HG03066 (cell line): Measurements from ENCODE around the gene PHYHD1.

ENCODE experiments used
- ATAC-seq: cut with Tn5 transposase; IDR thresholded peaks from one replicate; pipeline ENCODE4 v1.9.1; 2021; ENCODE audit warnings: low read depth; ENCODE audit not compliant: unreplicated experiment

PHYHD1 gene

DNA sequence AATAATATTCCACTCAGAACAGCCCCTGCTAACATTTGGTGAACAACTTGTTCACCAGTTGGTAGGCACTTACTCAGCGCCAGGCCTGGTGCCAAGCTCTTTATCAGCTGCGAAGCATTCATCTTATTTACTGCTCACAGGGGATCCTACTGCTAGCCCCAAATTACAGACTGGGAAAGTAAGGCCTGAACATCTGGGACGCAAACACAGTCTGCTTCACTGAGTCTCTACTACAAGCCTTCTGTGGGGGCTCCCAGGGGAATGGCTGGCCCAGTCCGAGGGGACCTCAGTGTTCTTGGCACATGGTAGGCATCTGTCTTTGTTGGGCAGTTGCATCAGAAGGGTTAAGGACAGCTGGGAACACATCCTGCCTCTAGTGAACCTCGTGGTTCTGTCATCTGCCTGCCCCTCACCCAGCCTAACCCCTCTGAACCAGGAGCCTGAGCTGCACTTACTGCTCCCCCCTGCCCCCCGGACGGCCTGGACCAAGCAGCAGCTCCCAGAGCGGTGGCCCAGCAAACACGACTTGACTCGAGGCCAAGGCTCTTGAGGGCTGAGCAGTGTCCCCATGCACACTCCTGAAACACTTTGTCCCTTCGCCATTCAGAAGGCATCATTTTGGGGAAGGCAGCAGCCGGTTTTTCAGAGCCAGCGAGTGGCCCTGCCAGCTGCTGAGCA is at the start of gene PHYHD1:
PHYHD1 (plus strand) TSS at position 602 of the 678 bp plus-strand sequence. CDS start 1,342 bp downstream, outside the sequence.
- no peak for ATAC-seq

DNA sequence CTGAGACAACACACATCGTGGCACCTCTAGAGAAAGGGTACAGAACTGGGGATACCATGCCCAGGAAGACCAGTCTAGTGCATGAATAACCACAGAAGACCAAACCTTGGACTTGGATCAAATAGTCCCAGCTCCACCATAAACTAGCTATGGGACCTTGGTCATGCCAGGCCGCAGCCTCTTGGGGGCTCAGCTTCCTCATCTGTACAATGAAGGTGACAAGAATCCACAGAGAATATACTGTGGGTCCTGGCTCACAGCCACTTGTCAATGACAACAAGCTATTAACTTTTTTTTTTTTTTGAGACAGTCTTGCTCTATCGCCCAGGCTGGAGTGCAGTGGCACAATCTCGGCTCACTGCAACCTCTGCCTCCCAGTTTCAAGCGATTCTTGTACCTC is 42.9 kb upstream of the PHYHD1 start:
- no peak for ATAC-seq

DNA sequence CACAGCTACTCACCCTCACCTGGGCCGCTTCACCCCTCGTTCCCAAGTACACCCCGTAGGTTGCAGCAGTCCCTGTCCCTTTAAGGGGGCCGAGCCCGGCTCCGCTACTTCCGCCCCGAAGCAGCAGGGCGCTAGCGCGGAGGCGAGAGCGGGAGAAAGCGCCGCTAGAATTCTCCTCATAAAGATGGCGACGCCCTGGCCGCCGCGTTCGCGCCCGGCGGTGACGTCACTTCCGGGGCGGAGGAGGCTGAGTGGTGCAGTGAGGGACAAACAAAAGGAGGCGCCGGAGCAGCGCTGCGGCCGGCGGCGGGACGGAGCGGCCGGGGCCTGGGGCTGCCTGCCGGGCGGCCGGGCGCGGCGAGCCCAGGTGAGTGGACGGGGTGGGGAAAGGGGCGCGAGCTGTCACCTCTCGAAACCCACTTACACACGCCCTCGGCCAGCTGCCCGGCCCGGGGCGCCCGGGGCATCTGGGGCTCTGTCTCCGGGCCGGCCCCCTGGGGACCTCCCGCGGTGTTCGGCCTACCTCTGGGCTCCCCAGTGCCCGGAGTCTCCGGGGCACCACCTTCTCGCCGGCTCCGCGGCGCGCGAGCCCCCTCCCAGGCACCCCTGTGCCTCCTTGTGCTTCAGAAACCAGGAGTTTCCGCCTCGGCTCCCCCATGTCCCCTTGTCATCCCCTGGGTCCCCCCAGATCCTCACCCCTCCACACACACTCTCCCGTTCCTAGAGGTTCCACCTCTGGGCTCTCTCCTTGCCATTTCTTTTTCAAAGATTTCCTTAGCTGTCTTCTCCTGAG is 38.7 kb upstream of the PHYHD1 start, which contains the start of the genes KYAT1 and LRRC8A:
KYAT1 (minus strand) TSS at position 67 of the 793 bp plus-strand sequence. CDS start 36,545 bp downstream, outside the sequence.
LRRC8A (plus strand) TSS at position 250 of the 793 bp plus-strand sequence. CDS start 25,032 bp downstream, outside the sequence.
- peak; percentile 90 for ATAC-seq

DNA sequence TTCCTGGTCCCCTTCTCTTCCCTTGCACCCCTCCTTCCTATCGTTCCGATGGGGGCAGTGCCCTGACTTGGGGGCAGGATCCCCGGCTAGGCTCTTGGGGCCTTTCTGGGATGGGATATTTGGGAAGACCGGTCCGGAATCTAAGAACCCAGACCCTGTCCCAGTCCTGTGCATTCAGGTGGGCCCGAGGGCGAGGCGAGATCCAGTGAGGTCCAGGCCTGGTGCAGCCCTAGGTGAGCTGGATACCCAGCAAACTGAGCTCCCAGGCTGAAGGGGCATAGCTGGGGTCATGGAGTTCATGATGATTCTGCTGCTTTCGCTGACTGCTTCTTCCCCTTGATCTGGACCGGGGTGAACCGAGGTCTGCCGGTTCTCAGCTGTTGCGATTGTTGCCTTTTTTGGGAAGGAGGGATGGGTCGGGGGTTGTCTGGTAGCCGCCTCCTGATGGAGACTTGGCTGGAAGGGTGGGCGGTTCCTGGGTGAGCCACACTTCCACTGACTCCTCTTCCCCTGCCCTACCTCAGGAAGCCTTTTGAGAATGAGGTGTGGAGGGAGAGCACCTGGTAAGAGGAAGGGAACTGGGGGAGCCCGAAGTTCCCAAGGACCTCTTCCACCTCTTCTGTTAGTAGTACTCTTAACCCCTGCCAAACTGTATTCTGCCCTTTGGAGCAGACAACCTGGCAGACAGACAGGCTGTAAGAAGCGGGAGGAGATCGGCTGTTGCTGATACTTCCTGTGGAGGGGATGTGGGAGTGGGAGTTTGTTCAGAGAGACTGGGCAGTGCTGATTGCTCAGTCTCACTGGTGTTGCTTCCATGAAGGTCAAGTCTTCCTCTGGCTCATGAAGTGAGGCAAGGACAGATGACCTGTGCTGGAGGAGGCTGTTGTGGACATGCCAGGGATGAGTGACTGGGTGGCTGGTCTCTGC is 37.8 kb upstream of the PHYHD1 start:
- ATAC-seq: no peak

DNA sequence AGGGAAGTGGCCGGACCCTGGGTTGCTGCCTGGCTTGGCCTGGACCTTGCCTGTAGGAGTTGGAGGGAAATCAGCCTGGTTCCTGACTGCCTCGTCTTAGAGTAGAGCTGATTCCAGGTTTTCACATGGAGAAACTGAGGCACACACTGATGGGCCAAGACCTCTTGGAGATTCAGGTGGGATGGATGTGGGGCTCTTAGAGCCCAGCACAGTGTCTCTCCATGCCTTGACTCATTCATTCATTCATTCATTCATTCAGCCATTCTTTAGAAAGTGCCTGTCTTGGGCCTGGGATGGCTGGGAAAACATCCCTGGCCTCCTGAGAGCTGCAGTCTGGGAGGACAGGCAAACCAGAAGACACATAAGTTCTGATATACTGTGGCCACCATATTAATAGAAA is 36.6 kb upstream of the PHYHD1 start:
- ATAC-seq: no peak

DNA sequence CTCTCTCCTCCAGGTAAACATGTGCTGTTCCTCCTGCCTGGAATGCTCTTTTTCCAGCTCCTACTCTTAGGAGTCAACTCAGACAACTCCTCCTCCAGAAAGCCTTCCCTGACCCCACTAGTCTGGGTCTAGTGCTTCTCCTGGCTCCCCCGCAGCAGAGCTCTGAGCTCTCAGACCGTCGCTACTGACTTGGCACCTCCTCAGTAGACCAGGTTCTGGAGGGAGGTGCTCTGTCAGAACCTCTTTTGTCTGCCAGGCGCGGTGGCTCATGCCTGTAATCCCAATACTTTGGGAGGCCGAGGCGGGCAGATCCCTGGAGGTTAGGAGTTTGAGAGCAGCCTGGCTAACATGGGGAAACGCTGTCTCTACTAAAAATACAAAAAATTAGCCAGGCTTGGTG is 35.4 kb upstream of the PHYHD1 start:
- ATAC-seq: no peak

DNA sequence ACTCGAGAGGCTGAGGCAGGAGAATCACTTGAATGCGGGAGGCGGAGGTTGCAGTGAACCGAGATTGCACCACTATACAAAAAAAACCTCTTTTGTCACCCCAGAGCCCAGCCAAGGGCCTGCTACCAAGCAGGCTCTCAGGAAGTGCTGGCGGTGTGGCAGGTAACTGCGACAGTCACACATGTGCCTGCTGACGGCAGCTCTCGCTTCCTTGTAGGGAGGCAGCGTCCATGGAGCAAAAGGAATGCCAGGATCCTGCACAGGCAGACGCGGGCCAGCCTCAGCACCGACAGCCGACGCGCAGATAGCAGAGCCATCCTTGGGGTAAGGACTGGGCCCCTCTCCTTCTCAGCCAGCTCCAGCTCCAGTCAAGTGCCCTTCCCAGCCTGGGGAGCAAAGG is 35.0 kb upstream of the PHYHD1 start:
- no peak for ATAC-seq

DNA sequence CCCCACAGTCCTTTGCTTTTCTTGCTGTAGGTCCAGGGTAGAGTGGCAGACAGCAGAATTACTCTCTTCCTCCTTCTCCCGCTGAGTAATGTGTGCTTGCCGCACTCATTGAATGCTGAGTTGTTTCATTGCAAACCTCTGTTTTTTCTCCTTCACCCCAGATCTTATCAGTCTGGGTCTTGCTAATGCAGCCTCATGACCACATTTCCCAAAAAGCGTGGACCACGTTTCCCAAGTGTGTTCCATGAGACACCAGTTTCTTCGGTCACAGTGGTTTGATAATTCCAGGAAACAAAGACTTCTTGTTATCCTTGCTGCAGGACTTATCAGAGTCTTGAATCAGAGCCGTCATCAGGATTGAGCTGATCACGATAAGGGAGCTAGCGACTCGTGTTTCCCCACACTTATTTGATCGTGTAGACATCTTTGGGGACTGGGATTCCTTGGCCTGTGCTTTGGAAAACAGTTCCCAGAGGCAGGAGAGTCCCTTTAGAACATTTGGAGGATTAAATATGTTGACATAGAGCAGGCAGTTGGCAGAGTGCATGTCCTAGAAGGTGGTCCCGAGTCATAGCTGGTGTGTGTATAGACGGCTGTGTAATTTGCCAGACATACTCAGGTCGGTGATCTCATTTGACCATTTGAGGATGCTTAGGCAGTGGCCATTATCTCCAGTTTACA is 34.4 kb upstream of the PHYHD1 start:
- ATAC-seq: no peak

DNA sequence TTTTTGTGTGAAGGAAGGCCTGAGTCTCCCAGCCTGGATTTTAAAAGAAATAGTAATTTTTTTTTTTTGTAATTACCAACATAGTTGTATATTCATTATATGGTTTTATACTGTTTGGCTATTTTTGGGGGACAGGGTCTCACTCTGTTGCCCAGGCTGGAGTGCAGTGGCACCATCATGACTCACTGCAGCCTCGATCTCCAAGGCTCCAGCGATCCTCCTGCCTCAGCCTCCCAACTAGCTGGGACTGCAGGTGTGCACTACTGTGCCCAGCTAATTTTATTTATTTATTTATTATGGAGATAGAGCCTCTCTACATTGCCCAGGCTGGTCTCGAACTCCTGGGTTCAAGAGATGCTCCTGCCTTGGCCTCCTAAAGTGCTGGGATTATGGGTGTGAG is 33.7 kb upstream of the PHYHD1 start:
- no peak for ATAC-seq

DNA sequence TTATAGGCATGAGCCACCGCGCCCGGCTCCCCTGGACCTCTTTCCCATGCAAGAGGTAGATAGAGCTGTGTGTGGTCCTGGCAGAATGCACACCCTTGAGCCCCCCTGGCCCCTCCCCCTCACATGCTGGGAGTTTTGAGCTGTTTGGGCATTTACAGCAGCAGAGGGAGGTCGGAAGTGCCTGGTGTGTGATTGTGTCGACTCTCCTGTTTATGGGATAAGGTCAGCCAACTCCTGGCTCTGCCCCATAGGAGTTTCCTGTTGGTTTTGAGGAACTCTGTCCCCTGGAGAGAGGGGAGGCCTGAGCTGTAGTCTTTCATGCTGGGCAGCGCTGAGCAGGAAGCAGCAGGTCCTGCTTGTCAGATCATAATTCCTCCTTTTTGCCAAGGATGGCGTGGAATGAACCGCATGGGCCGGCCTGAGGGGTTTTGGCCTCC is 32.9 kb upstream of the PHYHD1 start:
- no peak for ATAC-seq

DNA sequence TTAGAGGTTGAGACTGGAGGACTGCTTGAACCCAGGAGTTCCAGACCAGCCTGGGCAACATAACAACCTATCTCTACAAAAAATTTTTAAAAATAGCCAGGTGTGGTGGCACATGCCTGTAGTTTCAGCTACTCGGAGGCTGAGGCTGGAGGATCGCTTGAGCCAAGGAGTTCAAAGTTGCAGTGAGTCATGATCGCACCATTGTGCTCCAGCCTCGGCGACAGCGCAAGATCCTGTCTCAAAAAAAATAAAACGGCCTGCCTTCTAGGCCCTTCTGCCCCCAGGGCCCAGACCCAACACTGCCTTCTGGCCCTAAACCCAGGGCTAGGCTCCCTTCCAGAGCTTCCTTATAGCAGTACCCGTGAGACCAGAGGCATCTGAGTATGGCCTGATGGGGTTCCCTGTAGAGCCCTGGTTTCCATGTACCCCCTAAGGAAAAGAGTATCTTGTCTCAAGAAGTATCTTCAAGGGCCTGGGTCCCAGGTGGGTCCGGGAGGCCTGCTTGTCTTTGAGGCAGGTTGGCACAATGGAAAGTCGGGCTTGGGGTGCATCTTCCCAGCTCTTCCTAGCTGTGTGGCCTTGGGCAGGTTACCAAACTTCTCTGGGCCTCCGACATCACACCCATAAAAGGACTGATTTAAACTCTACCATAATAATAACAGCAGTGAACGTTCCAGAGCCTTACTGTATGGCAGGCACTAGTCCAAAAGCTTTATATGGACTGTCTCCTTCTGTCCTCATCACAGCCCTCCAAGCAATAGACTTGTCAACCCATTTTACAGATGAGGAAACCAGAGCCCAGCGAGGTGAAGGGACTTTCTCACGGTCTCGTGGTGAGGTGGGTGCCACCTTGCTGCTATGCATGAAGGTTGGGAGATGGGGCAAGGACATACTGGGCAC is 29.2 kb upstream of the PHYHD1 start:
- no peak for ATAC-seq

DNA sequence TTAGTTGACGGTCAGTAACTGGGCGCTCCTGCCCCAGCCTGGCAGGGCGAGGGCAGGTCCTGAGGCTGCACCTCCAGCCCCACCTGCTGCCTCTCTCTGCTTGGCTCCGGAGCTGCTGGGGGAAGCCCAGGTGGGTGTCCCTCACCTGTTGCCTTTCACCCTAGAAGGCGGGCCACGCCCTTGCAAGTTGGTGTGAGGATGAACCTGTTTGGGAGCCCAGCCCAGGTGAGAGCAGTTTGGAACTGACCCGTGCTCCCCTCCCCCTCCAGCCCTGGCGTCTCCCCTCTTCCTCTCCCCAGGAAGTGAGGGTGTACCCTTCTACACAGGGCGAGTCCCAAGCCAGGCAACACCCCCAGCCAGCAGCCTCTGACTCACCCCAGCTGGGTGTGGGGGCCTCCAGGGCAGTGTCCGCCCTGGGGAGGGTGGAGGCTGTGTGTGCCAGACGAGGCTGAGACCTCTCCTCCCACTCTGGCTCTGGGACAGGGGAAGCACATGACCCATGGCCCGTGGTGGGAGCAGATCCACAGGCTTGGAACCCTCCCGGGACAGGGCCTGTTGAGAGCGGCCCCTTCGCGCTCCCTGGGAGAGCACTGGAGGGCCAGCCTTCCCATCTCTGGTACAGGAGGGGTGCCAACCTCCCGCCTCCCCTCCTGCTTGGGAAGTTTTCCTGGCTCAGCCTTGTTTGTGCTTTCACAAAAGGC is 28.4 kb upstream of the PHYHD1 start:
- no peak for ATAC-seq

DNA sequence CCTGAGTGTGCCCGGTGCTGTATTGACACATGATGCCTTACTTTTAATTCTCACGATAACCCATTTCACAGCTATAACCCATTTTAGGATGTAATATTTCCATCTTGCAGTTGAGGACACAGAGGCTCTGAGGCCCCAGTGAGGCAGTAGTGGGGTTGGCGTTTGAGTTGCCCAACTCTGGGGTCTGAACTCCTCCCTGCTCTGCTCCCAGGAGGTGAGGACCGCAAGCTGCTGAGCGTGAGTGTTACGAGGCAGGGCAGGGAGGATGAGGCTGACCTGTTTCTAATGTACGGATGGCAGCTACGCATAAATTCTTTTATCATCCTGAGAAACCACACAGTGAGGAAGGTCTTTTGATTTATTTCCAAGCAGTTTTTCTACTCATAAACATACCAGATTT is 27.4 kb upstream of the PHYHD1 start:
- no peak for ATAC-seq

DNA sequence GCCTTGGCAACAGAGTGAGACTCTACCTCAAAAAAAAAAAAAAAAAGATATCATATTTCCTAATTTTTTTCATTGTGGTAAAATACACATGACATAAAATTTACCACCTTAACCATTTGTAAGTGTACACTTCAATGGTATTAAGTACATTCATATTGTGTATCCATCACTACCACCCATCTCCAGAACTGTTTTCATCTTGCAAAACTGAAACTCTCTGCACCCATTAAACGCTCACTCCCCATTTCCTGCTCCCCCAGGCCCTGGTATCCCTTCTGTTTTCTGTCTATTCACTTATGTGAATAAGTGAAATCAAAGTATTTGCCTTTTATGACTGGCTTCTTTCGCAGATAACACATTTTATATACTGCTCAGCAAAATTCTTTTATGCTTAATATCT is 26.0 kb upstream of the PHYHD1 start:
- ATAC-seq: no peak

DNA sequence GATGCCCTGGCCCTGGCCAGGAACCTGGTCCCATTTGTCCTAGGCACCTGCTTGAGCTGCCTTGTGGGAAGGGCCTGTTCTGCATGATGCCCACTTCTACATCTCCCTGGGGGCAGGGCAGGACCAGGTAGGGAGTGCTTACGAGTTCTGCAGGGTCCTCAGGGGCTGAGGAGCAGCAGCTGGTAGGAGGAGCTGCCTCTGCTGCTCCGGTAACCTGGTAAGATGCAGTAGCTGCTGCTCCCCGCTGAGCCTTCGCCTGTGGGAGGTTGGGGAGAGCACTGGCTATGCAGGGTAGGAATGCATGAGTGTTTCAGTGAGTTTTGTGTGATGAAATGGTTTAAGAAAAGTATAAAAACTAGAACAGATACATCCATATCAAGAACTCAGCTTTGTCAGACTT is 25.2 kb upstream of the PHYHD1 start:
- ATAC-seq: no peak

DNA sequence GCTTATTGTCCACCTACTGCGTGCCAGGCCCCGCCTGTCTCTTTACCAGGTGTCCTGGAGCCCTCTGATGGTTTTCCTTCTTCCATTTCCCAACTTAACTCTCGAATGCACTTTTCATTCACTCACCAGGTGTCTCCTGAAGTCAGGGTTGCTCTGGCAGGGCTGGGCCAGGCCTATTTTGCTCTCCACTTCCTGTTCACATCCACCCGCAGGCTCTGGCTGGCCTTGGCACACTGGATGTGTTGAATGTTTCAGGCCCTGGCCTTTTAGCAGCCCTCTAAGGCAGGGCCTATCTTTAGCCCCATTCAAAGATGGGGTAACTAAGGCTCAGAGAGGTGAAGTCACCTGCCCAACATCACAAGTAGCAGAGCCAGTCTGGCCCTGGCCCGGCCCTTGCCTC is 22.4 kb upstream of the PHYHD1 start:
- no peak for ATAC-seq

DNA sequence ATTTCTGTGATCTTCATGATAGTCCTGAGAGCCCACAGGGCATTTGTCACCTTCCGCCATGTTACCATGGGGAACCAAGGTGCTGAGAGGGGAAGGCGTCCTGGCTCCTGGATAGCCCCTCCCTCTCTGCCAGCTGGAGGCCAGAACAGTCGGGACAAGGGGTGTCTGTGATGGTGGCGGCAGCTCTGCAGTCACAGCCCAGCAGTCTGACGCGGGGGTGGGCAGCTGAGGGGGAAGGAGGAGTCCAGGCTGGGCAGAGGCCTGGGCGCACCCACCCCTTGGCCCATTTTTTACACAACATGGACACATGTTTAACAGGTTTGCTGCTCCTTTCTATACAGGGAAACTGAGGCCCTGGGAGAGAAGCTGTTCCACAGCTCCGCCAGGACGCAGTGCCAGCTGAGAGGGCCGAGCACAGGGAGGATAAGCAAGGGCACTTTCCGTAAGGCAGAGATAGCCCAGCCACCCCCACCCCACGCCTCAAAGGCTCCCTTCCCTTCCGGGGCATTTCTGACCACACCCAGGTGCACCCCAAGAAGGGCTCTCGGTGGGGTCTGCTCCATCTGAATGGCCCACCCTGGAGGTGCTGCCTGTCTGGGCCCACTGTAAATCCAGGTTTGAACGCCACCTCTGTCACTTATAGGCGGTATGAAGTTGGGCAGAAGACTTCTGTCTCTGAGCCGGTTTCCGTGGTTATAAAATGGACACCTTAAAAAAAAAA is 21.8 kb upstream of the PHYHD1 start:
- ATAC-seq: no peak
